ENCODE data around the gene EFNA3. TPM values are rescaled to one million over a fixed set of nuclear protein-coding genes. Genes with fewer than 3 reads are reported as not detected.

EFNA3 gene
- total RNA-seq = 0.43 and 0.66 TPM in 2 replicates

GRCh38 chr1:155078469-155079209 lies at the start of gene EFNA3:
EFNA3 (plus strand) TSS chr1:155078837; CDS start chr1:155078942, 105 bp downstream.

GRCh38 chr1:155033524-155033923 lies 45.1 kb upstream of the EFNA3 start, which contains the start of the genes DCST1 and DCST2:
DCST1 (plus strand) TSS chr1:155033824; CDS start chr1:155034037, 213 bp downstream.
DCST2 (minus strand) TSS chr1:155033781; CDS start chr1:155033701, 80 bp downstream.

GRCh38 chr1:155050560-155051341 lies 27.9 kb upstream of the EFNA3 start, which contains the start of gene ADAM15:
ADAM15 (plus strand) TSS chr1:155051316; CDS start chr1:155051387, 71 bp downstream.

GRCh38 chr1:155063550-155064110 lies 15.0 kb upstream of the EFNA3 start, which contains the start of gene EFNA4:
EFNA4 (plus strand) TSS chr1:155063740; CDS start chr1:155063824, 84 bp downstream.

GRCh38 chr1:155127105-155127966 lies 48.7 kb downstream of the EFNA3 start, which contains the start of gene EFNA1:
EFNA1 (plus strand) TSS chr1:155127876; CDS start chr1:155127978, 102 bp downstream.

GRCh38 chr1:155135415-155136028 lies 56.9 kb downstream of the EFNA3 start, which contains the start of gene SLC50A1:
SLC50A1 (plus strand) TSS chr1:155135852; CDS start chr1:155135912, 60 bp downstream.

Small RNA genes lying within 50 kb of the gene (small RNA-seq; reads per million reads assigned to genes)
- not detected for gene RF00019 (ENCODE audit: low replicate concordance)

Other genes with a start within 250 kb of the EFNA3 start
- gene KCNN3, start 208.6 kb upstream of the EFNA3 start, total RNA-seq = under 0.01 TPM in 1 of 2 replicates, not detected in the other
- gene PMVK, start 142.1 kb upstream of the EFNA3 start, total RNA-seq = 6.3 and 7.0 TPM in 2 replicates
- gene PBXIP1, start 122.7 kb upstream of the EFNA3 start, total RNA-seq = 35.4 and 80.8 TPM in 2 replicates
- 18.8 and 20.4 TPM in 2 replicates for gene PYGO2, start 117.1 kb upstream of the EFNA3 start, total RNA-seq
- gene SHC1, start 108.1 kb upstream of the EFNA3 start, total RNA-seq = 325 and 447 TPM in 2 replicates
- gene CKS1B, start 104.2 kb upstream of the EFNA3 start, total RNA-seq = 17.7 and 101 TPM in 2 replicates
- gene FLAD1, start 95.5 kb upstream of the EFNA3 start, total RNA-seq = 23.4 and 36.7 TPM in 2 replicates
- 0.86 TPM in 1 of 2 replicates, not detected in the other for gene LENEP, start 85.3 kb upstream of the EFNA3 start, total RNA-seq
- 30.4 and 31.4 TPM in 2 replicates for gene ZBTB7B, start 76.0 kb upstream of the EFNA3 start, total RNA-seq
- gene DCST2, start 45.1 kb upstream of the EFNA3 start, total RNA-seq = 0.66 TPM in 1 of 2 replicates, not detected in the other
- gene DCST1, start 45.0 kb upstream of the EFNA3 start, total RNA-seq = not detected in 2 replicates
- 53.7 and 63.5 TPM in 2 replicates for gene ADAM15, start 27.5 kb upstream of the EFNA3 start, total RNA-seq
- gene EFNA4, start 15.1 kb upstream of the EFNA3 start, total RNA-seq = 2.0 and 3.0 TPM in 2 replicates
- 0.14 TPM in 1 of 2 replicates, not detected in the other for gene EFNA1, start 49.0 kb downstream of the EFNA3 start, total RNA-seq
- 27.9 and 45.3 TPM in 2 replicates for gene SLC50A1, start 57.0 kb downstream of the EFNA3 start, total RNA-seq
- 24.9 and 28.6 TPM in 2 replicates for gene DPM3, start 61.7 kb downstream of the EFNA3 start, total RNA-seq
- gene KRTCAP2, start 94.5 kb downstream of the EFNA3 start, total RNA-seq = 74.2 and 127 TPM in 2 replicates
- gene TRIM46, start 95.0 kb downstream of the EFNA3 start, total RNA-seq = 4.4 and 8.7 TPM in 2 replicates
- 11.7 and 41.6 TPM in 2 replicates for gene THBS3, start 129.1 kb downstream of the EFNA3 start, total RNA-seq
- gene MTX1, start 129.9 kb downstream of the EFNA3 start, total RNA-seq = 45.3 and 63.3 TPM in 2 replicates
- 10.1 and 10.3 TPM in 2 replicates for gene ENTREP3, start 176.6 kb downstream of the EFNA3 start, total RNA-seq
- 60.6 and 62.4 TPM in 2 replicates for gene SCAMP3, start 183.5 kb downstream of the EFNA3 start, total RNA-seq
- 22.8 and 32.9 TPM in 2 replicates for gene CLK2, start 194.7 kb downstream of the EFNA3 start, total RNA-seq
- 0.57 and 2.0 TPM in 2 replicates for gene HCN3, start 198.6 kb downstream of the EFNA3 start, total RNA-seq
- not detected in 2 replicates for gene PKLR, start 222.6 kb downstream of the EFNA3 start, total RNA-seq
- 216 and 558 TPM in 2 replicates for gene FDPS, start 230.0 kb downstream of the EFNA3 start, total RNA-seq
- gene RUSC1, start 242.1 kb downstream of the EFNA3 start, total RNA-seq = 10.7 and 30.8 TPM in 2 replicates